ENCODE results near the gene PHYHD1. TPM values are rescaled to one million over a fixed set of nuclear protein-coding genes. Genes with fewer than 3 reads are reported as not detected.

The PHYHD1 gene
- total RNA-seq, 1 experiment from 2014 or later = 0.32 TPM

DNA sequence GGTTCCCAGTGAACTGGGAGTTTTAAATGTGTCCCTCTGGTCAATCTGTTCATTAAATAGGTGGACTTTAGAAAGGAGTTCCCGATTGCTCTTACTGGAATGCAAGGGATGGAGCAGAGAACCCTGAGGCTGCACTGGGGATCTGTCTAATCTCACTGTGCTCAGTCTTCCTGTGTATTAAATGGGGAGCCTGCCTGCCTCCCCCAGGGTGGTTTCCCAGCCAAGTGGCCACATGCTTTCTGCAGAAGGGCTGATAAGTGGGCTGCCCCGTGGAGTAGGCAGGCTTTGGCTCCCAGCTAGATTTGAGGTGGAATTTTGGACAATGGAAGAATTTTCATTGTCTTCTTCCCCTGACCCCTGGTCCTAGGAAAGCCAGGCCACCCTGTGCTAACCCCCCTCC, 14.0 kb upstream of the PHYHD1 start:
- Histone ChIP-seq H3K27ac (ENCODE audit: low read depth, low read length) (no peak overlapping the region), H3K36me3 (ENCODE audit: control insufficient read depth in 1 of 2, insufficient read depth in 2 of 2, low read length in 2 of 2) (peaks cover 6 to 14% of the 10 kb centered on the region in 2 experiments; a peak in 3 of 4 replicates), H4K20me1 (ENCODE audit: insufficient read depth) (no peaks in the 10 kb centered on the region), H3K9ac (ENCODE audit: low read length) (no peak overlapping the region), H3K4me1 (ENCODE audit: control insufficient read depth in 1 of 2, insufficient read depth in 2 of 2, low read length in 2 of 2) (peaks cover 21 to 38% of the 10 kb centered on the region in 2 experiments), H3K9me3 (ENCODE audit: control insufficient read depth in 1 of 2, insufficient read depth in 1 of 2, low read depth in 1 of 2, low read length in 2 of 2) (no peaks in the 10 kb centered on the region), H3K4me3 (replicated peaks in 1 of 2; ENCODE audit: low read depth in 1 of 2, low read length in 2 of 2) (no peak overlapping the region), H3K9me2 (ENCODE audit: insufficient read depth) (no peaks in the 10 kb centered on the region), H2AFZ (ENCODE audit: low read depth, low read length, poor library complexity, severe bottlenecking) (no peak overlapping the region), H3K27me3 (ENCODE audit: insufficient read depth, low read length) (no peaks in the 10 kb centered on the region), H3K4me2 (ENCODE audit: low read length) (no peak overlapping the region), H3K79me2 (ENCODE audit: insufficient read depth, low read length) (peaks cover 4% of the 10 kb centered on the region; the same call in 1 of the 2 replicates)
- ATAC-seq (no peak), DNase-seq (ENCODE audit: low read depth, low spot score) (no peak)
- intact Hi-C loops (cut with micrococcal nuclease) = no loop called here
- ChIA-PET POLR2A (no interaction called here), CTCF (no interaction called here), RAD21 (ENCODE audit: low non-redundant PET in 1 of 2, low total read pairs in 2 of 2, uncharacterized antibody in 2 of 2, unreplicated experiment in 2 of 2) (no interaction called here)
- no TSS peak for BruUV-seq (replicated peaks)
- TF ChIP-seq JUND (IDR thresholded peaks at IDR 0.05) (no peak), POLR2A (IDR thresholded peaks at IDR 0.05; ENCODE audit: borderline replicate concordance, extremely low read depth, insufficient read depth, insufficient read length) (no peak), CBX3 (IDR thresholded peaks at IDR 0.05; ENCODE audit: low read depth) (no peak), EGR1 (IDR thresholded peaks at IDR 0.05; ENCODE audit: low read depth) (no peak)

DNA sequence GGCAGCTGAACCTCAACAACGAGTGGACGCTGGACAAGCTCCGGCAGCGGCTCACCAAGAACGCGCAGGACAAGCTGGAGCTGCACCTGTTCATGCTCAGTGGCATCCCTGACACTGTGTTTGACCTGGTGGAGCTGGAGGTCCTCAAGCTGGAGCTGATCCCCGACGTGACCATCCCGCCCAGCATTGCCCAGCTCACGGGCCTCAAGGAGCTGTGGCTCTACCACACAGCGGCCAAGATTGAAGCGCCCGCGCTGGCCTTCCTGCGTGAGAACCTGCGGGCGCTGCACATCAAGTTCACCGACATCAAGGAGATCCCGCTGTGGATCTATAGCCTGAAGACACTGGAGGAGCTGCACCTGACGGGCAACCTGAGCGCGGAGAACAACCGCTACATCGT, 12.4 kb upstream of the PHYHD1 start:
- Histone ChIP-seq H3K27ac (ENCODE audit: low read depth, low read length) (no peak overlapping the region), H2AFZ (ENCODE audit: low read depth, low read length, poor library complexity, severe bottlenecking) (no peak overlapping the region), H3K9ac (ENCODE audit: low read length) (no peak overlapping the region), H3K9me3 (ENCODE audit: control insufficient read depth in 1 of 2, insufficient read depth in 1 of 2, low read depth in 1 of 2, low read length in 2 of 2) (no peaks in the 10 kb centered on the region), H3K4me2 (ENCODE audit: low read length) (no peak overlapping the region), H3K4me3 (replicated peaks in 1 of 2; ENCODE audit: low read depth in 1 of 2, low read length in 2 of 2) (no peak overlapping the region), H3K79me2 (ENCODE audit: insufficient read depth, low read length) (peaks cover 11% of the 10 kb centered on the region; the same call in 1 of the 2 replicates), H4K20me1 (ENCODE audit: insufficient read depth) (no peaks in the 10 kb centered on the region), H3K4me1 (ENCODE audit: control insufficient read depth in 1 of 2, insufficient read depth in 2 of 2, low read length in 2 of 2) (peaks cover 21 to 40% of the 10 kb centered on the region in 2 experiments), H3K36me3 (ENCODE audit: control insufficient read depth in 1 of 2, insufficient read depth in 2 of 2, low read length in 2 of 2) (peaks cover 6 to 14% of the 10 kb centered on the region in 2 experiments; a peak in 3 of 4 replicates), H3K9me2 (ENCODE audit: insufficient read depth) (no peaks in the 10 kb centered on the region), H3K27me3 (ENCODE audit: insufficient read depth, low read length) (no peaks in the 10 kb centered on the region)
- intact Hi-C loops (cut with micrococcal nuclease) = no loop called here
- no TSS peak for BruUV-seq (replicated peaks)
- TF ChIP-seq ZFX (IDR thresholded peaks at IDR 0.05) = no peak
- no peak for TF ChIP-seq ELF1 (IDR thresholded peaks at IDR 0.05; ENCODE audit: borderline replicate concordance, low read depth)
- TF ChIP-seq, protein P1, sequence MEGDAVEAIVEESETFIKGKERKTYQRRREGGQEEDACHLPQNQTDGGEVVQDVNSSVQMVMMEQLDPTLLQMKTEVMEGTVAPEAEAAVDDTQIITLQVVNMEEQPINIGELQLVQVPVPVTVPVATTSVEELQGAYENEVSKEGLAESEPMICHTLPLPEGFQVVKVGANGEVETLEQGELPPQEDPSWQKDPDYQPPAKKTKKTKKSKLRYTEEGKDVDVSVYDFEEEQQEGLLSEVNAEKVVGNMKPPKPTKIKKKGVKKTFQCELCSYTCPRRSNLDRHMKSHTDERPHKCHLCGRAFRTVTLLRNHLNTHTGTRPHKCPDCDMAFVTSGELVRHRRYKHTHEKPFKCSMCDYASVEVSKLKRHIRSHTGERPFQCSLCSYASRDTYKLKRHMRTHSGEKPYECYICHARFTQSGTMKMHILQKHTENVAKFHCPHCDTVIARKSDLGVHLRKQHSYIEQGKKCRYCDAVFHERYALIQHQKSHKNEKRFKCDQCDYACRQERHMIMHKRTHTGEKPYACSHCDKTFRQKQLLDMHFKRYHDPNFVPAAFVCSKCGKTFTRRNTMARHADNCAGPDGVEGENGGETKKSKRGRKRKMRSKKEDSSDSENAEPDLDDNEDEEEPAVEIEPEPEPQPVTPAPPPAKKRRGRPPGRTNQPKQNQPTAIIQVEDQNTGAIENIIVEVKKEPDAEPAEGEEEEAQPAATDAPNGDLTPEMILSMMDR (IDR thresholded peaks at IDR 0.05 in 2 of 3, conservative IDR thresholded peaks at IDR 0.05 in 1 of 3; ENCODE audit: borderline replicate concordance in 1 of 3, insufficient read depth in 1 of 3, low read depth in 2 of 3, low read length in 2 of 3) = no peak
- TF ChIP-seq, protein P2, sequence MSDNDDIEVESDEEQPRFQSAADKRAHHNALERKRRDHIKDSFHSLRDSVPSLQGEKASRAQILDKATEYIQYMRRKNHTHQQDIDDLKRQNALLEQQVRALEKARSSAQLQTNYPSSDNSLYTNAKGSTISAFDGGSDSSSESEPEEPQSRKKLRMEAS (IDR thresholded peaks at IDR 0.05) = no peak
- no peak for TF ChIP-seq YY1 (IDR thresholded peaks at IDR 0.05; ENCODE audit: extremely low read depth, insufficient replicate concordance, low read depth, low read length)
- TF ChIP-seq EZH2 (IDR thresholded peaks at IDR 0.05) = no peak
- TF ChIP-seq SIN3A (IDR thresholded peaks at IDR 0.05; ENCODE audit: low read depth) = no peak
- TF ChIP-seq POLR2AphosphoS5 (IDR thresholded peaks at IDR 0.05; ENCODE audit: low read depth, low read length) = no peak
- TF ChIP-seq, protein P3, sequence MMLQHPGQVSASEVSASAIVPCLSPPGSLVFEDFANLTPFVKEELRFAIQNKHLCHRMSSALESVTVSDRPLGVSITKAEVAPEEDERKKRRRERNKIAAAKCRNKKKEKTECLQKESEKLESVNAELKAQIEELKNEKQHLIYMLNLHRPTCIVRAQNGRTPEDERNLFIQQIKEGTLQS (IDR thresholded peaks at IDR 0.05) = no peak
- no peak for TF ChIP-seq CEBPB (IDR thresholded peaks at IDR 0.05; ENCODE audit: low read depth)
- ChIA-PET RAD21 (ENCODE audit: low non-redundant PET in 1 of 2, low total read pairs in 2 of 2, uncharacterized antibody in 2 of 2, unreplicated experiment in 2 of 2) (no interaction called here), POLR2A (no interaction called here), CTCF (no interaction called here)
- ATAC-seq (no peak), DNase-seq (ENCODE audit: low read depth, low spot score) (no peak)

Measured in HCT116 (cell line).